ENCODE measurements around the gene PCAT6. TPM values are rescaled to one million over a fixed set of nuclear protein-coding genes. Genes with fewer than 3 reads are reported as not detected.
"Not testable (repeated sequence)": the region's sequence is repeated elsewhere in the genome, so short reads cannot be mapped to it uniquely, and the experiment has no call there.

The PCAT6 gene
- total RNA-seq, 1 experiment from 2014 or later, result 0.26 TPM

DNA sequence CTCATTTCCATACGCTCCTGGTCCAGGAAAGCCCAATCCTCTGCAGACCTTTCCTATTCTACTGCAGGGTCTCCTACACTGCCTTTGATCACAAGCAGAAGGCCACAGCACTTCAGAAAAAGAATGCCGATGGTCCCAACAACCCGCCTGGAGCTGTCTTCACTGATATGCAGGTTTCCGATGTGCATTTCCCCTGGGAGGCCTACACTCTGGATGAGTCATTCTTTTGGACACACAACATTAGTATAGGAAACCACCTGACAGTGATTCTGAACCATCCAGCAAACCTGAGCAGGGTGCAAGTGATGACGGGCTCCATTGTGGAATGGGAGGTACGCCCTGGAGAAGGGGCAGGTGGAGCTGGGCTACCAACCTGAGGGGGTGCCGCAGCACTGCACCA is 15.0 kb downstream of the PCAT6 start:
- ChIA-PET CTCF (interaction anchor here (0.6 kb wide), 1 partner anchor 101 kb away, joined by 3 read pairs; no protein-coding TSS in a partner anchor), POLR2A (ENCODE audit: unreplicated experiment) (no interaction called here)
- no TSS peak for BruUV-seq (replicated peaks)
- H3K4me3 ChIP-seq (ENCODE audit: low read length), result no peak overlapping the region
- ATAC-seq (no peak), DNase-seq (no peak)
- no peak overlapping the region for H3K4me2 ChIP-seq (ENCODE audit: low read length)
- intact Hi-C loops (cut with micrococcal nuclease), result no loop called here
- no peaks in the 10 kb centered on the region for H3K9me2 ChIP-seq (replicated peaks; ENCODE audit: low read length)
- H3K4me1 ChIP-seq (ENCODE audit: insufficient read depth, low read length), result no peaks in the 10 kb centered on the region
- no peak for TF ChIP-seq EZH2 (IDR thresholded peaks at IDR 0.05; ENCODE audit: low read length, unreplicated experiment)
- TF ChIP-seq, protein P1, sequence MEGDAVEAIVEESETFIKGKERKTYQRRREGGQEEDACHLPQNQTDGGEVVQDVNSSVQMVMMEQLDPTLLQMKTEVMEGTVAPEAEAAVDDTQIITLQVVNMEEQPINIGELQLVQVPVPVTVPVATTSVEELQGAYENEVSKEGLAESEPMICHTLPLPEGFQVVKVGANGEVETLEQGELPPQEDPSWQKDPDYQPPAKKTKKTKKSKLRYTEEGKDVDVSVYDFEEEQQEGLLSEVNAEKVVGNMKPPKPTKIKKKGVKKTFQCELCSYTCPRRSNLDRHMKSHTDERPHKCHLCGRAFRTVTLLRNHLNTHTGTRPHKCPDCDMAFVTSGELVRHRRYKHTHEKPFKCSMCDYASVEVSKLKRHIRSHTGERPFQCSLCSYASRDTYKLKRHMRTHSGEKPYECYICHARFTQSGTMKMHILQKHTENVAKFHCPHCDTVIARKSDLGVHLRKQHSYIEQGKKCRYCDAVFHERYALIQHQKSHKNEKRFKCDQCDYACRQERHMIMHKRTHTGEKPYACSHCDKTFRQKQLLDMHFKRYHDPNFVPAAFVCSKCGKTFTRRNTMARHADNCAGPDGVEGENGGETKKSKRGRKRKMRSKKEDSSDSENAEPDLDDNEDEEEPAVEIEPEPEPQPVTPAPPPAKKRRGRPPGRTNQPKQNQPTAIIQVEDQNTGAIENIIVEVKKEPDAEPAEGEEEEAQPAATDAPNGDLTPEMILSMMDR (conservative IDR thresholded peaks at IDR 0.05; ENCODE audit: low read depth, low read length), result no peak
- no peak for TF ChIP-seq EZH2phosphoT487 (IDR thresholded peaks at IDR 0.05; ENCODE audit: borderline replicate concordance, low read length)
- no peaks in the 10 kb centered on the region for H3K36me3 ChIP-seq (ENCODE audit: low read depth, low read length)
- H3F3A ChIP-seq (ENCODE audit: low read length, unreplicated experiment), result no peaks in the 10 kb centered on the region
- no peak overlapping the region for H2AFZ ChIP-seq (ENCODE audit: low read length)
- no peaks in the 10 kb centered on the region for H4K20me1 ChIP-seq (ENCODE audit: low read length)
- H3K79me2 ChIP-seq (ENCODE audit: low read length), result no peaks in the 10 kb centered on the region
- H3K27ac ChIP-seq (ENCODE audit: low read length), result no peak overlapping the region
- no peak overlapping the region for H3K9ac ChIP-seq (ENCODE audit: low read length)
- no peaks in the 10 kb centered on the region for H3K27me3 ChIP-seq (ENCODE audit: low read length)
- H3K9me3 ChIP-seq (ENCODE audit: low read length), result no peaks in the 10 kb centered on the region

DNA sequence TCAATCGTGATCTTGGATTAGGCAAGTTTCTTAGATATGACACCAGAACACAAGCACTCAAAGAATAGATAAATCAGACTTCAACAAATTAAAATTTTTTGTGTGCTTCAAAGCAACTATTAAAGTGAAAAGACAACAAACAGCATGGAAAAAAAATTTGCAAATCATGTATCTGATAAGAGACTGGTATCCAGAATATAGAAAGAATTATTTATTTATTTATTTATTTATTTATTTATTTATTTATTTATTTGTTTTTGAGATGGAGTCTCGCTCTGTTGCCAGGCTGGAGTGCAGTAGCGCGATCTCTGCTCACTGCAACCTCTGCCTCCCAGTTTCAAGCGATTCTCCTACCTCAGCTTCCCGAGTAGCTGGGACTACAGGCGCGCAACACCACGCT is 18.5 kb downstream of the PCAT6 start:
- H3K9ac ChIP-seq (ENCODE audit: low read length); H3K27me3 ChIP-seq (ENCODE audit: low read length); H3K27ac ChIP-seq (ENCODE audit: low read length); CTCF ChIA-PET; H3K4me3 ChIP-seq (ENCODE audit: low read length); H3K79me2 ChIP-seq (ENCODE audit: low read length); H4K20me1 ChIP-seq (ENCODE audit: low read length); H3K9me3 ChIP-seq (ENCODE audit: low read length); H3K9me2 ChIP-seq (replicated peaks; ENCODE audit: low read length); H2AFZ ChIP-seq (ENCODE audit: low read length); H3F3A ChIP-seq (ENCODE audit: low read length, unreplicated experiment); DNase-seq; H3K4me1 ChIP-seq (ENCODE audit: insufficient read depth, low read length); H3K36me3 ChIP-seq (ENCODE audit: low read depth, low read length); intact Hi-C loops (cut with micrococcal nuclease); POLR2A ChIA-PET (ENCODE audit: unreplicated experiment); BruUV-seq (replicated peaks); ATAC-seq; H3K4me2 ChIP-seq (ENCODE audit: low read length): not testable (repeated sequence)

DNA sequence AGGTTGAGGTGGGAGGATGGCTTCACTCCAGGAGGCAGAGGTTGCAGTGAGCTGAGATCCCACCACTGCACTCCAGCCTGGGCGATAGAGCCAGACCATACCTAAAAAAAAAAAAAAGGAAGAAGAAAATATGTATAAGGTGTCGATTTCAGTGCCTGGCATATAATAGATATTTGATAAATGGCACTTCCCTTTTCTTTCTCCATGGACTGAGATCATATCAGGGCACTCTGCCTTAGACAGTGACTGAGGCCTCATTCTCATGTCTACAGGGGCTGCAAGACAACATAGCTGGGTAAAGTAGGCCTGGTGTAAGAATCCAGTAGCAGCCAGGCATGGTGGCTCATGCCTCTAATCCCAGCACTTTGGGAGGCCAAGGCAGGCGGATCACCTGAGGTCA is 21.2 kb downstream of the PCAT6 start:
- Histone ChIP-seq H4K20me1 (ENCODE audit: low read length) (no peaks in the 10 kb centered on the region), H3K4me3 (ENCODE audit: low read length) (no peak overlapping the region), H3K4me2 (ENCODE audit: low read length) (no peak overlapping the region), H3F3A (ENCODE audit: low read length, unreplicated experiment) (no peaks in the 10 kb centered on the region), H2AFZ (ENCODE audit: low read length) (no peak overlapping the region), H3K79me2 (ENCODE audit: low read length) (no peaks in the 10 kb centered on the region), H3K9ac (ENCODE audit: low read length) (no peak overlapping the region), H3K4me1 (ENCODE audit: insufficient read depth, low read length) (peaks cover 14% of the 10 kb centered on the region; the same call in 1 of the 2 replicates), H3K27me3 (ENCODE audit: low read length) (no peaks in the 10 kb centered on the region), H3K27ac (ENCODE audit: low read length) (no peak overlapping the region), H3K9me3 (ENCODE audit: low read length) (no peaks in the 10 kb centered on the region), H3K36me3 (ENCODE audit: low read depth, low read length) (no peaks in the 10 kb centered on the region), H3K9me2 (replicated peaks; ENCODE audit: low read length) (no peaks in the 10 kb centered on the region)
- DNase-seq (no peak), ATAC-seq (no peak)
- TF ChIP-seq EZH2phosphoT487 (IDR thresholded peaks at IDR 0.05; ENCODE audit: borderline replicate concordance, low read length), result no peak
- TF ChIP-seq, protein P1 (conservative IDR thresholded peaks at IDR 0.05; ENCODE audit: low read depth, low read length), result no peak
- no peak for TF ChIP-seq EZH2 (IDR thresholded peaks at IDR 0.05; ENCODE audit: low read length, unreplicated experiment)
- CTCF ChIA-PET, result no interaction called here
- no TSS peak for BruUV-seq (replicated peaks)
- intact Hi-C loops (cut with micrococcal nuclease), result no loop called here
- POLR2A ChIA-PET (ENCODE audit: unreplicated experiment), result no interaction called here

Measured in PC-3 (cell line).